ENCODE results near the gene STEAP1. TPM values are rescaled to one million over a fixed set of nuclear protein-coding genes. Genes with fewer than 3 reads are reported as not detected.
"Not testable (repeated sequence)": the region's sequence is repeated elsewhere in the genome, so short reads cannot be mapped to it uniquely, and the experiment has no call there.

Gene STEAP1
- total RNA-seq, 4 donors from 2014 or later = 3.1 to 38.7 (median 4.1) TPM

GRCh38 chr7:90178679-90179278, 24.5 kb downstream of the STEAP1 start:
- no peaks in the 10 kb centered on the region for H3K36me3 ChIP-seq
- H3K4me3 ChIP-seq = no peak overlapping the region
- H3K4me1 ChIP-seq = peaks cover 0 to 14% (median 2%) of the 10 kb centered on the region in 4 donors
- no peaks in the 10 kb centered on the region for H3K9me3 ChIP-seq
- TF ChIP-seq CTCF (IDR thresholded peaks at IDR 0.05) (no peak), EP300 (IDR thresholded peaks at IDR 0.05) (no peak), POLR2A (IDR thresholded peaks at IDR 0.05) (no peak)
- DNase-seq (ENCODE audit: low spot score in 2 of 2) = no peak
- H3K27ac ChIP-seq = no peak overlapping the region
- no peaks in the 10 kb centered on the region for H3K27me3 ChIP-seq
- 63 to 70% methylated on average over 6 of the region's 6 CpGs for WGBS, 2 donors

- no peak for DNase-seq (ENCODE audit: low spot score in 2 of 2)
- TF ChIP-seq EP300 (IDR thresholded peaks at IDR 0.05) = no peak
- no peak for TF ChIP-seq CTCF (IDR thresholded peaks at IDR 0.05)
- no peak for TF ChIP-seq POLR2A (IDR thresholded peaks at IDR 0.05)
- H3K9me3 ChIP-seq = no peaks in the 10 kb centered on the region
- H3K27me3 ChIP-seq = no peaks in the 10 kb centered on the region
- H3K4me1 ChIP-seq = peaks cover 0 to 14% (median 2%) of the 10 kb centered on the region in 4 donors
- no peaks in the 10 kb centered on the region for H3K36me3 ChIP-seq
- H3K27ac ChIP-seq = no peak overlapping the region
- H3K4me3 ChIP-seq = no peak overlapping the region
- WGBS, 2 donors = 25 to 36% methylated on average over 1 of the region's 1 CpG
These were observed 25.8 kb downstream of the STEAP1 start for GRCh38 chr7:90180011-90180585.

GRCh38 chr7:90180649-90181048, 26.4 kb downstream of the STEAP1 start:
- H3K4me1 ChIP-seq = peaks cover 0 to 14% (median 2%) of the 10 kb centered on the region in 4 donors

GRCh38 chr7:90181485-90181884, 27.2 kb downstream of the STEAP1 start:
- Histone ChIP-seq H3K27me3 (no peaks in the 10 kb centered on the region), H3K4me3 (no peak overlapping the region), H3K27ac (no peak overlapping the region), H3K4me1 (peaks cover 0 to 14% (median 2%) of the 10 kb centered on the region in 4 donors), H3K9me3 (no peaks in the 10 kb centered on the region), H3K36me3 (no peaks in the 10 kb centered on the region)
- no peak for DNase-seq (ENCODE audit: low spot score in 2 of 2)
- no peak for TF ChIP-seq POLR2A (IDR thresholded peaks at IDR 0.05)
- TF ChIP-seq EP300 (IDR thresholded peaks at IDR 0.05) = no peak
- no peak for TF ChIP-seq CTCF (IDR thresholded peaks at IDR 0.05)

More at GRCh38 chr7:90180649-90181048, 26.4 kb downstream of the STEAP1 start:
- Histone ChIP-seq H3K4me3 (no peak overlapping the region), H3K27ac (no peak overlapping the region), H3K9me3 (no peaks in the 10 kb centered on the region), H3K27me3 (no peaks in the 10 kb centered on the region), H3K36me3 (no peaks in the 10 kb centered on the region)
- no peak for TF ChIP-seq EP300 (IDR thresholded peaks at IDR 0.05)
- no peak for TF ChIP-seq CTCF (IDR thresholded peaks at IDR 0.05)
- DNase-seq (ENCODE audit: low spot score in 2 of 2) = no peak

- H3K27ac ChIP-seq; H3K27me3 ChIP-seq; DNase-seq (ENCODE audit: low spot score in 2 of 2); H3K4me1 ChIP-seq; H3K9me3 ChIP-seq; H3K4me3 ChIP-seq; H3K36me3 ChIP-seq: not testable (repeated sequence)
- 72 to 86% methylated on average over 4 of the region's 4 CpGs for WGBS, 2 donors
These were observed 32.0 kb downstream of the STEAP1 start for GRCh38 chr7:90186290-90186689.

All from tibial nerve (tissue), 4 donors.